Body of pancreas (tissue), 4 donors: Measurements from ENCODE around the gene LYPD1.
"Not testable (repeated sequence)": the region's sequence is repeated elsewhere in the genome, so short reads cannot be mapped to it uniquely, and the experiment has no call there.

Experiments
- CTCF ChIP-seq, 7 experiments: fragments of 450-650 bp in 4 of 7; fragments of 200-600 bp in 3 of 7; sonication (generic) in 3 of 7; IDR thresholded peaks; one replicate each; pipeline ENCODE4 v1.5.1; 2016 to 2019; ENCODE audit warnings: antibody characterized with exemption in 7 of 7
- POLR2A ChIP-seq, 3 donors: fragments of 450-650 bp; IDR thresholded peaks; one replicate each; pipeline ENCODE4 v1.6.1; 2016; ENCODE audit warnings: antibody characterized with exemption in 3 of 3, mild to moderate bottlenecking in 2 of 3

DNA sequence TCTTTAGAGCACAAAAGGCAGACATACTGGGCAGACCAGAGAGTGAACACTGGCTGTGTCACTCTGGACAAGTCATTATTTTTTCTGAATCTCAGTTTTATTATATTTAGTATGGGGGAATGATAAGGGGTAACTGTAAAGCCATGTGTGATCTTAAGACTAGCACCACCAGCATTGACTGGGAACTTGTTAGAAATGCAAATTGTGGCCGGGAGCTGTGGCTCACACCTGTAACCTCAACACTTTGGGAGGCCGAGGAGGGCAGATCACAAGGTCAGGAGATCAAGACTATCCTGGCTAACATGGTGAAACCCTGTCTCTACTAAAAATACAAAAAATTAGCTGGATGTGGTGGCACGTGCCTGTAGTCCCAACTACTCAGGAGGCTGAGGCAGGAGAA is 28.3 kb upstream of the LYPD1 start:
- TF ChIP-seq CTCF, POLR2A (IDR thresholded peaks at IDR 0.05): not testable (repeated sequence)
